Activated CD8-positive, alpha-beta memory T cell treated with anti-CD3 and anti-CD28 coated beads, Interleukin-2, amount 50 U/mL, for 48 hours (primary cell): Measurements from ENCODE around the gene PLXNA4.

Experiments used
- DNase-seq: peaks from one replicate; pipeline ENCODE4 v3.0.0-alpha.2; 2020

Gene PLXNA4

DNA sequence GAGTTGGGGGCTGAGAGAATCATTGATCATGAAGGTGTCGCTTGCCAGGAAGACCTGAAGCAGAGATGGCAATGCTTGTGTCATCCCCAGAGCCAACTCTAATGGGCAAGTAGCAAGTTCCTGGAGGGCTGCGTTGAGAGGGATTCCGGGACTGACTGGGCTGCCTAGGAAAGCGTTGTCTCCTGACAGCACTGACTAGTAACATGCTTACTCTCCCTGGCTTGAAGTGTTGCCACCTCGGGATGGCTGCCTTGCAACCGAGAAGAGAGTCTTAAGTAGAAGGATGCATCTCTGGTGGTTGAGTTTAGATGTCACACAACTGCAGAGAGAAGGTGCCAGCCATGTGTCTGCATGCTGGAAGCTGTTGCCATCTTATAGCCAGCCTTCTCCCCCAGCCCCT is 453.4 kb downstream of the PLXNA4 start:
- DNase-seq: no peak

- DNase-seq: no peak
Measured at GRCh38 chr7:132121987-132122386, 454.3 kb downstream of the PLXNA4 start.

GRCh38 chr7:132118641-132119040 is 457.6 kb downstream of the PLXNA4 start:
- DNase-seq: no peak

GRCh38 chr7:132117636-132118035 is 458.6 kb downstream of the PLXNA4 start:
- DNase-seq: no peak

GRCh38 chr7:132117181-132117580 is 459.1 kb downstream of the PLXNA4 start:
- DNase-seq: no peak

DNA sequence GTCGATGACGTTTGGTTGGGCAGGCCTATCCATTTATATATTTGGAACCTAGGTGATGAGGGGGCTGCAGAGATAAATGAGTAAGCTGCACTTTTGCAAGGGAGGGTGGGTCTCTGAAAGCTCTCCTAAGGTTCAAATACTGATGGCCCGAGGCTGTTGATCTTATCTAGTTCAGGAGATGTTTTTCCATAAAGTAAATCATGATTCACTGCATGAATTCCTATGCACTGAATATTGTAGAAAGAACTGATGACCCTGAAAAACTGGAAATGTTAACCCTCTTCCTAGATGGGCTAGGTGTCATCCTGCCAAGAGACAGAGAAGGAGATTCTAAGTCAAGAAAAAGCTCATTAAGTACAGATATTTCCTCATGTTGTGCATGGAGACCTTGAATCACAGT is 459.9 kb downstream of the PLXNA4 start:
- DNase-seq: no peak

GRCh38 chr7:132115758-132116157 is 460.5 kb downstream of the PLXNA4 start:
- DNase-seq: no peak

GRCh38 chr7:132115028-132115427 is 461.2 kb downstream of the PLXNA4 start:
- DNase-seq: no peak

- DNase-seq: no peak
Measured at GRCh38 chr7:132114411-132114810, 461.9 kb downstream of the PLXNA4 start.

DNA sequence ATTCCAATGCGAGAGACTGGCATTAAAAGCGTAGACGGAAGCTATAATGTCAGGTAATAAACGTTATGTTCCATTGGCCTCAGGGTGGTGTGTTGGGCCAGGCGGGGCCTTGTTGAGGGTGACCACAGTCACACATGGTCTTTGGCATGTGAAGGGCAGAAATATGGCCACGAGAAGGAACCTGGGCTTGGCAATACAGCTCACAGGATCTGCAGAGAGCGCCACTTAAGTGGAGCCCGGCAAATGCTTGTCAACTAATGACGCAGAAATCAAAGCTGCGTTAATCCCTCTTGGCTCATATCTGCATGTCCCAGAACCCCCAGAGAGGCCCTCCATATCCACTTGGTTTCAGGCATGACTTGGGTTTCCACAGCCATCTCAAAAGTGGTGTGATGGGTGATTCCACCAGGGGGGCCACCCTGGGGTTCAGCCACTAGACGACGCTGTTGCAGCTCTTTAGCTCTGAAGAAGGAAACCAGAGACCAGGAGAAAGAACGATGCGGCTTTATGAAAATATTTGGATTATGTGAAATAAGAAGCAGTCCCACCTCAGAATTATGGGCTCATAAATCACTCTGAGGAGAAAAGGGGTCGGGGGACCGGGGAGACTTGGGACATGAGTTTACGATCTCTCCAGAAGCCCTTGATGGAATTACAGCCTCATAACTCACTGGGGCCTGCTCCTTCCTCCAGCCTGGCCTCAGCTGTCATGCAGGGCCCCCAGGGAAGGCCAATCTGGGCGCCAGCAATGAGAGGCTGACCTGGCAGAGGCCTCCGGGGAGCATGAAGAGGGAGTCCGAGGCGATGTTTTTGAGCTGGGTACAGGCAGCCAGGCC is 462.5 kb downstream of the PLXNA4 start:
- DNase-seq: no peak

DNA sequence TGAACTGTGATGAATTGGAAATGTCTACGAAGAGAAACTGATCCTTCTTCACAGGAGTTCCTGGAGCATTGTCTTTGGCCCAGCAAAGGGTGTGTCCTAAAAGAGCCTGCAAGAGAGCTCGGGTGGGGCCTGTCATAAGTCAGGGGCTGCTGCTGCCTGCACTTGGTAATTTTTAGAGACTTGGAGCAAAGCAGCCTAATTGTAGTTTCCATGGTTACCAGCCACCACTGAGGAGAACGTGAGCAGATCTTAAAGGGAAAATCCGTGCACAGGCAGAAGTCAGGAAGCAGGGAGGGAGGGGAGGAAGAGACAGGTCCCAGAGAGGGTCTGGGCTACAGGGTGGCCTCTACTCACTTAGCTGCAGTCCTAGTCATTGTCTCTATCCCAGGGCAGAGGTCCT is 463.6 kb downstream of the PLXNA4 start:
- DNase-seq: no peak

GRCh38 chr7:132112106-132112505 is 464.2 kb downstream of the PLXNA4 start:
- DNase-seq: no peak

GRCh38 chr7:132110692-132111091 is 465.6 kb downstream of the PLXNA4 start:
- DNase-seq: no peak

DNA sequence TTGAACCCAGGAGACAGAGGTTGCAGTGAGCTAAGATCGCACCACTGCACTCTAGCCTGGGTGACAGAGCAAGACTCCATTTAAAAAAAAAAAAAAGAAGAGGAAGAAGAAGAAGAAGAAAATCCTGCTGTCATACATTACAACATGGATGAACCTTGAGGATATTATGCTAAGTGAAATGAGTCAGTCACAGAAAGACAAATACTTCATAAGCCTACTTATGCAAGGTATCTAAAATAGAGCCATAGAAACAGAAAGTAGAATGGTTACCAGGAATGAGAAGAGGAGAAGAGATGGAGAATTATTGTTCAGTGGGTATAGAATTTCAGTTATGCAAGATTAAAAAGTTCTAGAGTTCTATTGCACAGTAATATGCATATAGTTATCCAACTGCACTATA is 466.5 kb downstream of the PLXNA4 start:
- DNase-seq: no peak

DNA sequence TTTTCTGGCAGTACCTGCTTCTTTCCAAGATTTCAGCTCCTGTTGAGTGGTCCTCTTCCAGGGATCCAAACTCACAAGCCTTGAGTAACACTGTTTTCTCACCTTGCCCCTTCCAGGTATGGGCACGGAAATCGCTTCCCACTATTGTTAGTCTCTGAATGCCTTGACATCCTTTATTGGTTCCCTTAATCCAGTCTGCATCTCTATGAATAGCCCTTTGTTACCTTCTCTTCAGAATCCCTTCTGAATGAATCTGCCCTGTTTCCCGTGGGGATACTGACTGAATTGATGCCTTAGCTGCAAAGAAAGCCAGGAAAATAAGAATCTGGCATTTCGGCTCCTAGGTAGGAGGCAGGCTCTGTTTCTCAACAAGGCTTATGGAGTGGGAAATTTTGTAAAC is 467.7 kb downstream of the PLXNA4 start:
- no peak for DNase-seq

DNA sequence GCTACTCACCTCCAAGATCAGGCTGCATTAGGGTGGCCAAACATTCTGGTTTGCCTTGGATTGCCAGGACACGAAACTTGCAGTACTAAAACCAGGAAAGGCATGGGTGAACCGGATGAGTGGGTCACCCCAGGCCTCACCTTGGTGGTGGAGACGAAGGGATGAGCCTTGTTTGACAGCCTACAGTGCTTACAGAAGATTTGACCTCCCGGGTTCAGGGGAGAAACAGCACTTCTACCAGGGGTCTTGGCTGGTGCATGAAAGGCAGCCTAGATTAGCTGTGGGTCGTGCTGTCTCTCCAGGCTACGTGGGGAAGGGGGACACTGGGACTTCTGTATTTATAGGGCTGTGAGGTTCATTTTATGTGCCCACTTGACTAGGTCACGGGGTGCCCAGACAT is 469.8 kb downstream of the PLXNA4 start:
- DNase-seq: no peak

DNA sequence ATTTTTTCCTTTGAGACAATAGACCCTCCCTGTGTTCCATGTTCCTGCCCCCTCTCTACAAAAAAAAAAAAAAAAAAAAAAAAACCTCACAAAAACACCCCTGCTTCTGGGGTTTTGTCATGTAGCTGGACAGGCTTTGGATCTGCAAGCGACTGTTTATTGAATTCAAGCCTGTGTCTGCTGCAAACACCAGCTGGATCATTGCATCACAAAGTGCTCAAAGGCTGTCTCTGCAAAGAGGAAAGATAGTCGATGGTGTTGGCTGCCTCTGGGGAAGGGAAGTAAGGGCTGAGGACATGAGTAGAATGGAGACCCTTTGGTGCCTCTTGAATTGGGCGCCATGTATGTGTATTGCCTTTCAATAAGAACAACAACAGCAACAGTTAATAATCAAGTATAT is 471.2 kb downstream of the PLXNA4 start:
- DNase-seq: no peak

DNA sequence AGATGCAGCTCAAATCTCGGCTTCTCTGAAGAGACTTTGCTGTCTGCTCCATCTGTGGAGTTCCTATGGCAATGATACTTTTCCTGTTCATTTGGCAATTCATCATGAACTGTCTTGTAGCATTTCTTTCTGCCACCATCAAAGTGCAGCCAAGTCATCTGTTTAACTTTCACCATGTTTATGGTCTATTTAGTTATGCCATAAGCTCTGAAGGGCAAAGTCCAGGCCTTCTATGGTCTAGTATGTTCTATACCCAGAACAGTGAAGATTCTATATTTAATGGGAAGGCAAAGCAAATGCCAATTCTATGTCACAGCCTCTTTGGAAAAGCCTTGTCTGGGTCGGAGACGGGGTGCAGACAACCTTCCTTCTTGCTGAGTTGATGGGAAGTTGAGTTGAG is 472.6 kb downstream of the PLXNA4 start:
- no peak for DNase-seq

DNA sequence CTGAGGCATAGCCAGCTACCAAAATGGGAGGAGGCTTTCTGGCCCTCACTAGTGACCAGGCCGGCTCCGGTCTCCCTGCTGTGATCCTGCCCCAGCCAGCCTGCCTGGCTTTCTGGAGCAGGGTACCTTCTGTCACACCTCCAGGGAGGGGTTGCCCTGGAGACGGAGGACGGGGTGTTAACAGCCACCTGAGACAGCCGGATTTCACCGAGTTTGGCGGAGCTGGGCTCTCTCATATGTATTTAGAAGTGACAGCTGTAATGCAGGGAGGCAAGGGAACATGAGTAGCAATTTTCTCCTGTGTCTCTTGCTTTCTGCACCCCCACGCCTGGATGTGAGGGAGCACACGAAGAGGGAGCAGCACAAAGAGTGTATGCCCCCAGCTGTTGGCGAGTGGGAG is 473.3 kb downstream of the PLXNA4 start:
- no peak for DNase-seq

- DNase-seq: no peak
Measured at GRCh38 chr7:132102391-132102790, 473.9 kb downstream of the PLXNA4 start.

- DNase-seq: no peak
Measured at GRCh38 chr7:132100981-132101380, 475.3 kb downstream of the PLXNA4 start.

- DNase-seq: no peak
Measured at GRCh38 chr7:132100483-132100882, 475.8 kb downstream of the PLXNA4 start.

DNA sequence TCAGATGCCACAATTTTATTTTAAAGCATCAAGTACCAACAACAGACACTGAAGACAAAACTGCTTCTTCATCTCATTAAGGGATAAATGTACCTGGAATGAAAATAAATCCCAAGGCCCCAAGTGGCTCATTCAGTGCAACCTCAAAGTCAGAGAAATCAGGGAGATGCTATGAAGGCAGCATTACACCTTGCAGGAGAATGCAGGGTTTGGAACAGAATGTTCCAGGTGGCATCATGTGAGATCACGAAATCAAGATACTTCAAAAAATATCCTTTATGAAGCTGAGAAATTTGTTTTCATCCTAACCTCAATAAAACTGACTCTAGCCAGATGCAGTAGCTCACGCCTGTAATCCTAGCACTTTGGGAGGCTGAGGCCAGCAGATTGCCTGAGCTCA is 477.1 kb downstream of the PLXNA4 start:
- DNase-seq: no peak

DNA sequence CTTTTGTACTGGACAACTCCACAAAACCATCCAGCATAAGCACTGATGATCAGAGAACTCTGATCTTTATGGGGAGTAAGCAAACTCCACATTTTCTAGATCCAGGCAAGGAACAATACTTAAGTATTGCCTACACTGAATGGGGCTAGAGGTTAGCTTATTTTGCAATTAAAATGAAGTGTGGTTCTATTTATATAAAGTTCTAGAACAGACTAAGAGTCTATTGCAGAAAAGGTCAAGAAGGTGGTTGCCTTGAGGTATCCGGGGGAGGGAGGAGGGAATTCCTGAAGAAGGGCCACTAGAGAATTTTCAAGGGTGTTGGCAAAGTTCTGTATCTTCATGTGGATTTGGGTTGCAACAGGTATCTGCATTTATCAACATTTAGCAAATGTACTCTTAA is 477.9 kb downstream of the PLXNA4 start:
- DNase-seq: no peak

DNA sequence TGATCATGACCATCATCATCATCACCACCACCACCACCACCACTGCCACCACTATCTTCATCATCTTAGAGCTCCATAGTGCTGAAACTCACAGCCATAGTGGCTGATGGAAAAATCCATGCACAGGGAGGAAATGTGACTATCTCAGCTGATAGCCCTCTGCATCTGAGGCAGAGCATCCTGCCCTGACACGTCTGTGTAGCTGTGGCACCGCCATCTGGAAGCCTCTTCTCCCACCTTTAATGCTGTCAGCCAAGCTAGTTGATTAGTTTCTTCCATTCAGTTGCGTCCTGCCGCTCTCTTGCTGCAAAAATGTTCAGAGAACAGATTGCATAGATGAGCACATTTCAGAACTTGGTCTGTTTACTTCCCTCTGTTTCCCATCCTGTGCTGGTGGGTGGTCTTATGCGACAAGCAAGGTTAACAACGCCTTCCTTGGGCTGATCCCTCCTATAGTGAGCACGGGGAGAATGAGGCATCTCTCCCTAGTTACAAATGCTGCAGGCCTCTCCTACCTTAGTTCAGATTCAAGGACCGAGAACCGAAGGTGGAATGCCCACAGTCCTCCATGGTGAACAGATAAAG is 478.6 kb downstream of the PLXNA4 start:
- no peak for DNase-seq
